SK-N-MC (cell line): ENCODE results near the gene SMIM10.

Experiments
- EZH2 ChIP-seq: fragments of 200-600 bp; sonication (generic); IDR thresholded peaks from one replicate; pipeline ENCODE4 v1.6.1; 2017; ENCODE audit warnings: antibody characterized with exemption
- FOXP2 ChIP-seq: optimal IDR thresholded peaks from 2 replicates; pipeline ENCODE3; 2011; ENCODE audit warnings: mild to moderate bottlenecking, moderate library complexity; ENCODE audit not compliant: insufficient read depth; ENCODE audit errors: extremely low read length, control extremely low read depth
- POLR2AphosphoS5 ChIP-seq: IDR thresholded peaks from 2 replicates; pipeline ENCODE4 v1.6.1; 2012; ENCODE audit warnings: mild to moderate bottlenecking, low read depth, low read length, borderline replicate concordance

DNA sequence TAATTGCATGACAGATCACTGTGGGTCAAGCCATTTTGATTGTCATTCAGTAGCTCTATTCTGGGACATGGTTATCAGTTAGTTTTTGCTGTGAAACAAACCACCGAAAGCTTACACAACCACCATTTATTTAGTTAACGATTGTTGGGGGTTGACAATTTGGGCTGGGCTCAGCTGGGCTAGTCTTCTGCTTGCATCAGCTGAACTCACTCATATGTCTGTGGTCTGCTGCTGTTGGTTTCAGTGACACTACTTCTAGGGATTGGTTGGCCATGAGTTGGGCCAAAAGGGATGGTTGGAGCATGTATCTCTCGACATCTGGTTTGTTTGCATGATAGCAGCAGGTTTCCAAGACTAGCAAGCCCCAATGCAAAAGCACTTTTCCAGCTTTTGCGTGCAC, 5.3 kb upstream of the SMIM10 start:
- no peak for TF ChIP-seq POLR2AphosphoS5
- TF ChIP-seq FOXP2, result no peak
- TF ChIP-seq EZH2, result no peak
